ENCODE measurements around the gene RMND1. TPM values are rescaled to one million over a fixed set of nuclear protein-coding genes. Genes with fewer than 3 reads are reported as not detected.
A peak's percentile ranks its signal among the peaks of the same experiment; 100 is the strongest.

The RMND1 gene
- total RNA-seq, 1 donor from 2014 or later, result 44.0 TPM

DNA sequence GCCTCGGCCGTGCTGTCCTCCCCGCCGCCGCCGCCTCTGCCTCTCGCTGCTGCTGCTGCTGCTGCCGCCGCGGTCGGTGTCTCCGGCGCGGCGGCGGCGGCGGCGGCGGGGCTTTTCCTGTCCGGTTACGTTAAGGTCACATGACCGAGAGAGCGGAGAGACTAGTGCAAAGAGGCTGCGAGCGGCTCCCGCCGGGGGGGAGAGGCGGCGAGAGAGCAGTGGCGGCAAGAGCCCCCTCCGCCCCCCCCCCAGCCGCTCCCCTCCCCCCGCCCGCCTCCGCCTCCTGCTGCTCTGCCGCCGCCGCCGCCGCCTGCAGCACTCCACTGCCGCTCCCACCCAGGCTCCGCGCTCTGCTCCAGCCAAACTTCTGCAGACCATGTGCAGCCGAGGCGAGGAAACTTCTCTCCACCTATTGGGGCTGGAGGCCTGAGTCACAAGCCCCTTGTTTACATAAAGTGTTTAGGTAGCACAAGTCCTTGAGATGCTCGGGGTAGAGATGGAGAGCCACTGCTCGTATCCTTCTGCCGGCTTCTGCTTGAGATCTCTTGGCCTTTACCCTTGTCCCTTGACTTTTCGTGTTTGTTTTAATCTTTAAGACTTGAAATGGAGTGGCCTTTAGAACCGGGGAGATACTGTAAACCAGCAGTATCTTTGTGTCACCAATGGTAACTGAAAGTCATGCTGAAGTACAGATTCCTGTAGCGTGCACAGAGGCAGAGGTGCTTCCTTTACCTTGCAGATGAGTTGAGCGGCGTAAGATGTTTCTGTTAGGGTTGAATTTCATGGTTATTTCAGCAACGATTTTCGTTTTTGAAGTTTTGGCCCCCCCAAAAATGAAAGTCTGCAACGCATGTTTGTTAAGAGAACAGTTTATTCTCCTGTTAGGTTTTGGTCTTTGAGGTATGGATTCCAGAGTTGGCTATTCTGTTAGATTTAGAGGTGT, 60.2 kb downstream of the RMND1 start, which contains the start of gene ZBTB2:
ZBTB2 (minus strand) TSS at position 89 of the 943 bp plus-strand sequence. CDS start 17,922 bp downstream, outside the sequence.
- peak within 1 kb of the TSS; percentile 99 for H3K4me3 ChIP-seq
- peaks cover 45% of the 10 kb centered on the region for H3K4me1 Mint-ChIP-seq
- no peaks in the 10 kb centered on the region for H3K9me3 Mint-ChIP-seq
- TF ChIP-seq EZH2 (IDR thresholded peaks at IDR 0.05) (no peak), CTCF (IDR thresholded peaks at IDR 0.05) (no peak)
- peak within 1 kb of the TSS; percentile 90 for H3K4me3 Mint-ChIP-seq
- peaks cover 6% of the 10 kb centered on the region for H3K27me3 Mint-ChIP-seq (ENCODE audit: insufficient read depth, low read depth)
- no peaks in the 10 kb centered on the region for H3K9me3 ChIP-seq (ENCODE audit: low read depth)
- H3K36me3 Mint-ChIP-seq, result peaks cover 18% of the 10 kb centered on the region
- peaks cover 24% of the 10 kb centered on the region for H3K4me1 ChIP-seq
- peak; percentile 91 for DNase-seq (ENCODE audit: low spot score)
- H3K36me3 ChIP-seq, result no peaks in the 10 kb centered on the region
- H3K79me2 ChIP-seq (ENCODE audit: low read depth), result peaks cover 83% of the 10 kb centered on the region
- peak within 1 kb of the TSS; percentile 91 for H3K9ac ChIP-seq
- peak within 1 kb of the TSS; percentile 99 for H3K4me2 ChIP-seq
- H2AFZ ChIP-seq (replicated peaks), result no peak within 1 kb of the TSS
- H3K27ac Mint-ChIP-seq, result peak within 1 kb of the TSS; percentile 96
- peaks cover 50% of the 10 kb centered on the region for H4K20me1 ChIP-seq (ENCODE audit: low read depth)
- H3K27ac ChIP-seq, result peak within 1 kb of the TSS; percentile 99
- peaks cover 51% of the 10 kb centered on the region for H3F3A ChIP-seq (ENCODE audit: low read depth)
- H3K27me3 ChIP-seq, result no peaks in the 10 kb centered on the region

GRCh38 chr6:151390851-151391470, 61.0 kb downstream of the RMND1 start:
- H3K4me1 Mint-ChIP-seq, result peaks cover 45% of the 10 kb centered on the region
- peak overlapping the region; percentile 90 for H3K4me3 Mint-ChIP-seq
- Histone ChIP-seq H3K9me3 (ENCODE audit: low read depth) (no peaks in the 10 kb centered on the region), H3K27ac (peak overlapping the region; percentile 99), H3K4me1 (peaks cover 24% of the 10 kb centered on the region), H3F3A (ENCODE audit: low read depth) (peaks cover 51% of the 10 kb centered on the region), H4K20me1 (ENCODE audit: low read depth) (peaks cover 43% of the 10 kb centered on the region), H3K27me3 (no peaks in the 10 kb centered on the region), H3K9ac (peak overlapping the region; percentile 91), H3K36me3 (no peaks in the 10 kb centered on the region), H3K79me2 (ENCODE audit: low read depth) (peaks cover 83% of the 10 kb centered on the region), H3K4me3 (peak overlapping the region; percentile 99), H3K4me2 (peak overlapping the region; percentile 99), H2AFZ (replicated peaks) (no peak overlapping the region)
- peaks cover 8% of the 10 kb centered on the region for H3K27me3 Mint-ChIP-seq (ENCODE audit: insufficient read depth, low read depth)
- no peaks in the 10 kb centered on the region for H3K9me3 Mint-ChIP-seq
- peaks cover 14% of the 10 kb centered on the region for H3K36me3 Mint-ChIP-seq
- TF ChIP-seq EZH2phosphoT487 (IDR thresholded peaks at IDR 0.05) (no peak), CTCF (IDR thresholded peaks at IDR 0.05) (no peak), EZH2 (IDR thresholded peaks at IDR 0.05) (no peak)
- H3K27ac Mint-ChIP-seq, result no peak overlapping the region
- DNase-seq (ENCODE audit: low spot score), result peak; percentile 85

DNA sequence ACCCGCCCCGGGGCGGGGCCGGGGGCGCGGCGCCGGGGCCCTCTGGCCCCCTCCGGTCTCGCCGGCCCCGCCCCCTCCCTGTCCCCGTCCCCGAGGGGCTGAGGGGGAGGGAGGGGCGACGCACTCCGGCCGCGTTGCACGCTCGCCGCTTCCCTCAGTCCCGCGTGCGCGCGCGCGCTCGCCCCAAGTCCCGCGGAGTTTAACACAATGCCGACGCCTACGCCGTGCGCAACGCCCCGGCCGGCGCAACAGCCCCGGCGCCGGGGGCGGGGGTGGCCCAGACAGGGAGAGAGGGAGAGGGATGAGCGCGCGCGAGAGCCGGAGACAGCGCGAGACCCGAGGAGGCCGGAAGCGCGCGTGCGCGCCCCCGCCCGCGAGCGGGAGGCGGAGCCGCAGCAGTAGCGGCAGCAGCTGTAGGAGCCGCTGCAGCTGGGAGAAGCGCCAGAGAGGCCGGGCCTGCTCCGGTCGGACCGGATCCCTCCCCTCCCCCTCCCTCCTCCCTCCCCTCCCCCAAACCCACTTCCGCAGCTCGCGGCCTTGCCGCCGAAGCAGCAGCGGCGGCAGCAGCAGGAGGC, 61.6 kb downstream of the RMND1 start:
- Histone ChIP-seq H3F3A (ENCODE audit: low read depth) (peaks cover 51% of the 10 kb centered on the region), H3K9me3 (ENCODE audit: low read depth) (no peaks in the 10 kb centered on the region), H3K36me3 (no peaks in the 10 kb centered on the region), H3K79me2 (ENCODE audit: low read depth) (peaks cover 83% of the 10 kb centered on the region), H4K20me1 (ENCODE audit: low read depth) (peaks cover 37% of the 10 kb centered on the region), H2AFZ (replicated peaks) (no peak overlapping the region), H3K27me3 (no peaks in the 10 kb centered on the region), H3K27ac (peak overlapping the region; percentile 99), H3K4me1 (peaks cover 24% of the 10 kb centered on the region), H3K9ac (peak overlapping the region; percentile 91), H3K4me2 (peak overlapping the region; percentile 99), H3K4me3 (peak overlapping the region; percentile 99)
- TF ChIP-seq CTCF (IDR thresholded peaks at IDR 0.05) (no peak), EZH2phosphoT487 (IDR thresholded peaks at IDR 0.05) (no peak), EZH2 (IDR thresholded peaks at IDR 0.05) (no peak)
- H3K27me3 Mint-ChIP-seq (ENCODE audit: insufficient read depth, low read depth), result peaks cover 8% of the 10 kb centered on the region
- no peaks in the 10 kb centered on the region for H3K9me3 Mint-ChIP-seq
- H3K4me3 Mint-ChIP-seq, result peak overlapping the region; percentile 79
- peaks cover 13% of the 10 kb centered on the region for H3K36me3 Mint-ChIP-seq
- peaks cover 43% of the 10 kb centered on the region for H3K4me1 Mint-ChIP-seq
- peak; percentile 100 for DNase-seq (ENCODE audit: low spot score)
- H3K27ac Mint-ChIP-seq, result no peak overlapping the region

Data from neural progenitor cell (in vitro differentiated cells).